ENCODE data around the gene MAD1L1. TPM values are rescaled to one million over a fixed set of nuclear protein-coding genes. Genes with fewer than 3 reads are reported as not detected.

Gene MAD1L1
- 10 to 100 TPM; 39.5 to 79.4 TPM for total RNA-seq

DNA sequence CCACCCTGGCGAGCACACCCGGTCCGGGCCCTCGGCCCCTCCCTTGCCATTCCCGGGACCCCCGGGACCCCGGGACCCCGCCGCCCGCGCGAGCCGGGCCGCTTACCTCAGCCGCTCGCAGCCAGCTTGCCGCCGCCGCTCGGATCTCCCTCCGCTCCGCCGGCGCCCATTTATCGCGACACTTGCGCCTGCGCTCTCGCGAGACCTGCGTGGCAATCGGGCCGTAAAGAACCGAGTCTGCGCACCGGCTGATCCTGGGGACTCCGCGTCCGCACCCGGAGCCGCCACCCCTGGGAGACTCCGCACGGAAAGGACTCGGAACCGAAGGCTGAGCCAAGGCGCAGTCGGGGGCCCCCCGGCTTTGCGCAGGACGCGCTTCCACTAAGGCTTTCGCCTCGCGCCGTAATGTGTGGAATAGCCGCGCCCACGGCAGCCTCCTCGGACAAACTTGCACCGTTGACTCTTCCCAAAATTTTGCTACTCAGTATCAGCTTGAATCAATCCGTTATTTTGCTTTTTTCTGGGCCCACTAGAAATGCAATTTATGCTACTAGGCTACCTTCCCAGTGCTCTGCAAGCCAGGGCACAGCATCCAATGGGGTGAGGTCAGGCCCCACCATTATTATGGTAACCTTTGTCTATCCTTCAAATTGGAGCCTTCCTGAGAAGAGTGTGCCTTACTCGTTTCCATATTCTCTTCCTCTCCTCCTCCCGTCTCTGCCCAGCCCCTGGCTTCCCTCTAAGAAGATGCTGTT is at the start of gene MAD1L1:
MAD1L1 (minus strand) TSS at position 180 of the 755 bp plus-strand sequence. CDS start 2,812 bp downstream, outside the sequence.
- H3K36me3 Mint-ChIP-seq: peaks cover 8% of the 10 kb centered on the region
- peak; percentile 91 for DNase-seq (ENCODE audit: low spot score)
- H3K4me3 Mint-ChIP-seq: peak within 1 kb of the TSS; percentile 85
- no peaks in the 10 kb centered on the region for H3K9me3 Mint-ChIP-seq
- peak; percentile 92 to 94 for ATAC-seq
- H3K4me1 Mint-ChIP-seq (ENCODE audit: low read depth in 2 of 2): peaks cover 14 to 25% of the 10 kb centered on the region in 2 donors
- peak within 1 kb of the TSS; percentile 50 to 91 for H3K27ac Mint-ChIP-seq
- H3K27me3 Mint-ChIP-seq: no peaks in the 10 kb centered on the region

DNA sequence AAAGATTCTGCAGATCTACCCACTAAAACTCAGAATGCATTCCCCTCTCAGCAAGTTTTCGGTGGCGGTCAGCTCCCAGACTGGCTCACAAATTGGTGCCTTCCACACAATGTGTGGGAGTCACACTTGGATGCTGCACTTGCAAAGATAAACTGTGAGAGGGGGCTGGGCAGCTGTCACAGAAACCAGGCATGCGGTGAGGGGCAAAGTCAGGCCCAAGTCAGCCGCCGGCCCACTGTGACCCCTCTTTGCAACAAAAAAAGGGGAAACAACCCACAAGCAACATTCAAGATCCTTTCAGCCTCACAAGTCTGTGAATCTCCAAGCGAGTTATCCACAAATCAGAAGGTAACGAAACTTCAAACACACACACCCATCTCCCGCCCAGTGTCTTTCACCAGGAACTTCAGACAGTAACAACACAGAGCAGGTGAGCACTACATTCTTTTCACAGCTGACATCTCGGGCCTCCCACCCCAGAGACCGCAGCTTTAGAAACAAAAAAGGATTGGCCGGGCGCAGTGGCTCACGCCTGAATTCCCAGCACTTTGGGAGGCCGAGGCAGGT is 49.5 kb upstream of the MAD1L1 start:
- no peaks in the 10 kb centered on the region for H3K36me3 Mint-ChIP-seq
- H3K27me3 Mint-ChIP-seq: no peaks in the 10 kb centered on the region

GRCh38 chr7:2281541-2281940 is 48.8 kb upstream of the MAD1L1 start:
- H3K36me3 Mint-ChIP-seq: no peaks in the 10 kb centered on the region
- DNase-seq (ENCODE audit: low spot score) (no peak), ATAC-seq (no peak)
- H3K27me3 Mint-ChIP-seq: no peaks in the 10 kb centered on the region
- H3K4me3 Mint-ChIP-seq: no peak overlapping the region
- no peak overlapping the region for H3K27ac Mint-ChIP-seq
- peaks cover 0 to 3% of the 10 kb centered on the region in 2 donors for H3K4me1 Mint-ChIP-seq (ENCODE audit: low read depth in 2 of 2)
- H3K9me3 Mint-ChIP-seq: no peaks in the 10 kb centered on the region

More for the DNA sequence above, 49.5 kb upstream of the MAD1L1 start:
- peaks cover 0 to 3% of the 10 kb centered on the region in 2 donors for H3K4me1 Mint-ChIP-seq (ENCODE audit: low read depth in 2 of 2)
- H3K27ac Mint-ChIP-seq: no peak overlapping the region
- H3K9me3 Mint-ChIP-seq: no peaks in the 10 kb centered on the region
- no peak overlapping the region for H3K4me3 Mint-ChIP-seq
- DNase-seq (ENCODE audit: low spot score) (no peak), ATAC-seq (no peak)

DNA sequence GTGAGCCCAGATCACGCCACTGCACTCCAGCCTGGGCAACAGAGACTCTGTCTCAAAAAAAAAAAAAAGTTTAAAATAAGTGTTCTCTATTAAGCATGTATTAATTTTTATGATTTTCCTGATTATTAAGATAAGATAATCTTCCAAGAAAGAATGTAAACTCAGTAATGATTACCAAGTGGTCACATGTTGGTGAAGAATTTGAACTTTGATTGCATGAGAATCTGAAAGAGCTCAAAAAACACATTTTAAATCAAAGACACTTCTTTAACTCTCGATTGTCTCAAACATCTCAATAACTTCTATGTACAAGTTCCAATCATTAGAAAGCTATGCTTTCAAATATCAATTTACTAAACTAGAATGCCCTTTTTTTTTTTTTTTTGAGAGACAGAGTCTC is 47.7 kb upstream of the MAD1L1 start:
- H3K4me1 Mint-ChIP-seq (ENCODE audit: low read depth in 2 of 2): peaks cover 0 to 3% of the 10 kb centered on the region in 2 donors
- DNase-seq (ENCODE audit: low spot score): no peak
- H3K27me3 Mint-ChIP-seq: no peaks in the 10 kb centered on the region
- H3K36me3 Mint-ChIP-seq: no peaks in the 10 kb centered on the region
- no peak for ATAC-seq
- H3K27ac Mint-ChIP-seq: no peak overlapping the region
- no peaks in the 10 kb centered on the region for H3K9me3 Mint-ChIP-seq
- no peak overlapping the region for H3K4me3 Mint-ChIP-seq

GRCh38 chr7:2279896-2280295 is 47.2 kb upstream of the MAD1L1 start:
- H3K27ac Mint-ChIP-seq: no peak overlapping the region
- DNase-seq (ENCODE audit: low spot score) (no peak), ATAC-seq (no peak)
- H3K4me1 Mint-ChIP-seq (ENCODE audit: low read depth in 2 of 2): peaks cover 0 to 3% of the 10 kb centered on the region in 2 donors
- H3K27me3 Mint-ChIP-seq: no peaks in the 10 kb centered on the region
- H3K9me3 Mint-ChIP-seq: no peaks in the 10 kb centered on the region
- H3K4me3 Mint-ChIP-seq: no peak overlapping the region
- H3K36me3 Mint-ChIP-seq: no peaks in the 10 kb centered on the region

GRCh38 chr7:2278026-2278425 is 45.3 kb upstream of the MAD1L1 start:
- Mint-ChIP-seq H3K4me3 (no peak overlapping the region), H3K36me3 (no peaks in the 10 kb centered on the region), H3K4me1 (ENCODE audit: low read depth in 2 of 2) (peaks cover 0 to 3% of the 10 kb centered on the region in 2 donors), H3K9me3 (no peaks in the 10 kb centered on the region), H3K27ac (no peak overlapping the region), H3K27me3 (no peaks in the 10 kb centered on the region)
- ATAC-seq (no peak), DNase-seq (ENCODE audit: low spot score) (no peak)

DNA sequence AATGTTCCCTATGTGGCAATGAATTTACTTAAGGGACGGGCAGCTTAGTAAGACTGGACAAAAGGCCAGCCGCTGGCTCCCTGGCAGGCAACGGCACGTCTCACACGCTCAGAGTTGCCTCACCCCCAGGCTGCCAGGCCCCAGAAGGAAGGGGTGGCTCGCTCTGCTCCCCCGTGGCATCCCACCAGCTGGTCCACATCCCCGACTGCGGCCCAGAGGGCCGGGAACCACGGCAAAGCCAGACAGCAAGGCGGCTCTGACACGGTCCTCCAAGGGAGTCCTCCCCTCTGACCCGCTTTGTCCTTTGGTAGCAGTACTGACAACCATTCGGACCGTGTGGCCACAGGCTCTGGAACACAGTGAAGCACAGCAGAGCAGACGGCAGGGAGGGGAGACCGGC is 43.4 kb upstream of the MAD1L1 start:
- DNase-seq (ENCODE audit: low spot score) (no peak), ATAC-seq (peak in 1 of 2 donors; percentile 36)
- Mint-ChIP-seq H3K4me3 (no peak overlapping the region), H3K9me3 (no peaks in the 10 kb centered on the region), H3K36me3 (no peaks in the 10 kb centered on the region), H3K4me1 (ENCODE audit: low read depth in 2 of 2) (peaks cover 0 to 3% of the 10 kb centered on the region in 2 donors), H3K27ac (no peak overlapping the region), H3K27me3 (no peaks in the 10 kb centered on the region)

DNA sequence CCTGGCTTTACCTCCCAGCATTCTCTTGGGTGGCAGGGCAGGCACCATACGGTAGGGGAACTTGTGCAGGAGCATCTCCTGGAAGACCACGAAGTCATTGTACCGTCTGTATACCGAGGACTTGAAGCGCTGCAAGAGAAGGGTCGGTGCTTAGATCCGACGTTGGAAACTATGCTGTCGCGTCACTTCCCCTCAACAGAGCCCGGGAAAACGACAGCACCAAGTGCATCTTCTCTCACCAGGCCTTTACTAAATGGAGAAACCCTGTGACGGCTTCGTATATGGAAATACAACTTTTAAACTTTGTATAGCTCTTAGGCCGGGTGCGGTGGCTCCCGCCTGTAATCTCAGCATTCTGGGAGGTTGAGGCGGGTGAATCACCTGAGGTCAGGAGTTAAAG is 42.4 kb upstream of the MAD1L1 start:
- Mint-ChIP-seq H3K27me3 (no peaks in the 10 kb centered on the region), H3K4me1 (ENCODE audit: low read depth in 2 of 2) (peaks cover 0 to 3% of the 10 kb centered on the region in 2 donors), H3K27ac (no peak overlapping the region), H3K36me3 (no peaks in the 10 kb centered on the region), H3K4me3 (no peak overlapping the region), H3K9me3 (no peaks in the 10 kb centered on the region)
- ATAC-seq (no peak), DNase-seq (ENCODE audit: low spot score) (no peak)

DNA sequence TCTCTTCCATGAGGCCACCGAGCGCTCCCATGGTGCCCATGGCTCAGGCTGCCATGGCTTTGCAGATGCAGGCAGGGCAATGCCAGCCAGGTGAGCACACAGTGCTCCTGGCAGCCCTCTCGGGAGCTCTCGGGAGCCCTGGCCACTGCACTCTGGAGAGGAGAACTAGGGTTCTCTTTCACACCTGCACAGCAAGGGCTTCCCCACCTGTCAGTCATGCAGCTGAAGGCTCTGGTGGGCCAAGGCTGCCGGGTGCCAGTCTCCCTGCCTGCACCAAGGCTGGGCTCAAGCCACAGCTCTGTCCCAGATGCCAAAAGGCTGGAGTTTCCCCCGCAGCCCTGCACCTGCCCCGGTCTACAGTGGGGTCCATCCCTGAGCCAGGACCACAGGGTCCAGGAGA is 41.9 kb upstream of the MAD1L1 start:
- no peaks in the 10 kb centered on the region for H3K27me3 Mint-ChIP-seq
- H3K9me3 Mint-ChIP-seq: no peaks in the 10 kb centered on the region
- DNase-seq (ENCODE audit: low spot score): no peak
- no peak overlapping the region for H3K27ac Mint-ChIP-seq
- peak in 1 of 2 donors; percentile 32 for ATAC-seq
- peaks cover 0 to under 1% of the 10 kb centered on the region in 2 donors for H3K4me1 Mint-ChIP-seq (ENCODE audit: low read depth in 2 of 2)
- H3K36me3 Mint-ChIP-seq: no peaks in the 10 kb centered on the region
- no peak overlapping the region for H3K4me3 Mint-ChIP-seq

- DNase-seq (ENCODE audit: low spot score): no peak
- Mint-ChIP-seq H3K9me3 (no peaks in the 10 kb centered on the region), H3K4me1 (ENCODE audit: low read depth in 2 of 2) (no peaks in the 10 kb centered on the region), H3K27ac (no peak overlapping the region), H3K4me3 (no peak overlapping the region), H3K27me3 (no peaks in the 10 kb centered on the region), H3K36me3 (no peaks in the 10 kb centered on the region)
- ATAC-seq: no peak
Measured at GRCh38 chr7:2273866-2274265, 41.1 kb upstream of the MAD1L1 start.

DNA sequence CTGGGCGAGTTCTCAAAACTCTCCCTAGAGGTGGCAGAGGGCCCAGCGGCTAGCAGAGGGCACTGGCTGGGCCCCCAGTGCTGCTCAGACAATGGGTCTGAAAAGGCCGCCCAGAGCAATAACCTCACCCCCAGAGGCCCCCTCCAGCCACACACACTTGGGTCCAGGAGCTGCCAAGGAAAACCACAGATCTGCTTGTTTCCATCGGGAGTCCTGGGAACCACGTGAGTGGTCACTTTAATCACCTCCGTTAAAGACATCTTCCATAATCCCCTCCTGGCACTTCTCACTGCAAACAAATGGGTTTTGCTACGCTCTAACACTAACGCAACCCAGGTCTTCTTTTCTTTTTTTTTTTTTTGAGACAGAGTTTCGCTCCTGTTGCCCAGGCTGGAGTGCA is 39.3 kb upstream of the MAD1L1 start:
- Mint-ChIP-seq H3K4me3 (no peak overlapping the region), H3K27ac (no peak overlapping the region), H3K4me1 (ENCODE audit: low read depth in 2 of 2) (no peaks in the 10 kb centered on the region), H3K36me3 (no peaks in the 10 kb centered on the region), H3K27me3 (no peaks in the 10 kb centered on the region), H3K9me3 (no peaks in the 10 kb centered on the region)
- DNase-seq (ENCODE audit: low spot score): no peak
- ATAC-seq: no peak

- no peaks in the 10 kb centered on the region for H3K9me3 Mint-ChIP-seq
- no peak for DNase-seq (ENCODE audit: low spot score)
- no peak for ATAC-seq
- H3K36me3 Mint-ChIP-seq: no peaks in the 10 kb centered on the region
- H3K4me3 Mint-ChIP-seq: no peak overlapping the region
- H3K4me1 Mint-ChIP-seq (ENCODE audit: low read depth in 2 of 2): no peaks in the 10 kb centered on the region
- H3K27me3 Mint-ChIP-seq: no peaks in the 10 kb centered on the region
- no peak overlapping the region for H3K27ac Mint-ChIP-seq
Measured at GRCh38 chr7:2271273-2272026, 38.7 kb upstream of the MAD1L1 start.

DNA sequence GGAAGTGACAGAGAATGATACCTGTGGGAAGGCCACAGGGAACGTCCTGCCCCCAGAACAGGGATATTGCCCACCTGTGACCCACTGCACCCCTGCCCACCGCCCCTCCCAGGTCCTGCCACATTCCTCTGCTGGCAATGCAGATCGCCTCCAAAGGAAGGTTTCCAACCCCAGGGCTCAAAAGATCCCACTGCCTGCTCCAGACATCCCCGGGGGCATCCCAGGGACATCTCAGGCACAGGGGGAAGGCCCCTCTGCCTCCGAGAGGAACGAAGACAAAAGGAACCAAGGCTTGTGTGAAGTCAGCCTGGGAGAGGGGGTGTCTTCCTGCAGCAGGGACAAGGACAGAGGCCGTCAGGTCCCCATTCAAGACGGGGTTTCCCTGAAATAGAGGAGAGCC is 37.8 kb upstream of the MAD1L1 start:
- ATAC-seq: no peak
- Mint-ChIP-seq H3K9me3 (no peaks in the 10 kb centered on the region), H3K4me3 (no peak overlapping the region), H3K36me3 (no peaks in the 10 kb centered on the region), H3K4me1 (ENCODE audit: low read depth in 2 of 2) (no peaks in the 10 kb centered on the region), H3K27me3 (no peaks in the 10 kb centered on the region), H3K27ac (no peak overlapping the region)
- no peak for DNase-seq (ENCODE audit: low spot score)

- no peak for ATAC-seq
- Mint-ChIP-seq H3K27me3 (no peaks in the 10 kb centered on the region), H3K4me1 (ENCODE audit: low read depth in 2 of 2) (no peaks in the 10 kb centered on the region)
Measured at GRCh38 chr7:2269991-2270460, 37.3 kb upstream of the MAD1L1 start.

More at GRCh38 chr7:2269991-2270460, 37.3 kb upstream of the MAD1L1 start:
- Mint-ChIP-seq H3K9me3 (no peaks in the 10 kb centered on the region), H3K27ac (no peak overlapping the region), H3K36me3 (no peaks in the 10 kb centered on the region), H3K4me3 (no peak overlapping the region)
- DNase-seq (ENCODE audit: low spot score): no peak
